Hematopoietic multipotent progenitor cell treated with erythropoietin and hydrocortisone succinate and interleukin-3 and kit ligand, for 6 days (in vitro differentiated cells): ENCODE data around the gene PAK1IP1.
A peak's percentile ranks its signal among the peaks of the same experiment; 100 is the strongest.
"Not testable (repeated sequence)": the region's sequence is repeated elsewhere in the genome, so short reads cannot be mapped to it uniquely, and the experiment has no call there.

Source experiments
- DNase-seq: peaks from one replicate; pipeline ENCODE4 v3.0.0-alpha.2; 2015

PAK1IP1 gene

DNA sequence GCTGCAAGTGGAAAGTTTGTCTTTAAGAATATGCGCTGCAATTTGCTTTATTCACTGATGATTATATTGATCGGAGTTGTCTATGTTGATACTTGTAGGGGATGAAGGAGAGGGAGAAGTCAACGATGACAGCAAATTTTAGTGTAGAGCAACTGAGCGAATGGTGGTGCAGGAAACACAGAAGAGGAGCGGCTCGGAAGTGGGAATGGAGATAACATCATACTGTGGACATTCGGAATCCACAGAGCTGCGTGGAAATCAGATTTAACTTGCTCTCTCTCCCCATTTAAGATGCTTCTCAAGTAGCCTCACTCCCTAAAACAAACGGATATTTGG, 52.1 kb downstream of the PAK1IP1 start:
- peak; percentile 26 for DNase-seq

DNA sequence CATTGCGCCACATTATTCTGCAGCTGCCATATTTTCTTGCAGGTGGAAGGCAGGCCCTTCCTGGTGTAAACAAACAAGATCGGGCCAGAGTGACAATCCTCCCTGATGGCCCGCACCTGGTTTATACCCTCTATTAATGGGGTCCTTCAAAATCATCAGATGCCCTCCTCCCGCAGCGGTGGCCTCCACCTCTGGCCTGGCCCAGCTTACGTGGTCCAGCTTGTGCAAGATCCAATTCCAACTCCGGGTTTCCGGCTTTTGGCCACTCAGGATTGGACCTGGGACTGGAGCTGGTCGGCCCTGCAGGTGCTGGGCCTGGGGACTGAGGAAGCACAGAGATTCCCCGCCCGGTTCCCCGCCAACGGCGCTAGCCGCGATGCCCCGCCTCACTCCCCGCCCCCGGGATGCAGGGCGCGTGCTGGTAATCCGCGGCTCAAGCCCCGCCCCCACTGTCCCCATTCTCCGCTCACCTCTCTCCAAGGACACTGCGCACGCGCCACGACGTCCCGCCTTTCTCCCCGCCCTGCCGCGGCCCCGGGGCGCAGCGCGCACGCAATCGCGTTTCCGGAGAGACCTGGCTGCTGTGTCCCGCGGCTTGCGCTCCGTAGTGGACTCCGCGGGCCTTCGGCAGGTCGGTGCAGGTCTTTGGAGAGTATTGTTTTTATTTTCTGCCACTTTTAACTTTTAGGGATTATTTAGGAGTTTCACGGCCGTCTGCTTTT, 52.6 kb downstream of the PAK1IP1 start, which contains the start of gene TMEM14B:
Gene TMEM14B (plus strand): TSS at position 555 of the 722 bp plus-strand sequence. CDS start 1,441 bp downstream, outside the sequence.
- peak; percentile 99 for DNase-seq

DNA sequence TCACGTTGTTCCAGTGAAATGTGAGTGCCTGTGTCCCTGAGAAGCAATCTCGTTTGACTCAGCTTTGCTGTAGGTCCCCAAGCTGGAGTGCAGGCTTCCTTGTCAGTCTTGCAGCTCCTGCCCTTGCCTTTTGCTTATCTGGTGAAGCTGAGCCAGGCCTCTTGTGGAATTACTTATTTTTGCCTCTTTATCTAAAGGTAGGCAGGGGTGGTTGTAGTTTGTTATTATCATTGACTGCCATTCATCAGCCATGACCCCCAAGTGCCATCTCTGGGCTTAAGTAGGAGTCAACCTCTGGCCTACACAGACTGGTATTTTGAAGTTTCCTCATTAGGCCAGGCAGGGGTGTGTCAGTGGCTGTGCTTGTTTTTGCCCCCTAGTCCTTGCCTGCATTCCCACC, 55.0 kb downstream of the PAK1IP1 start:
- peak; percentile 96 for DNase-seq

DNA sequence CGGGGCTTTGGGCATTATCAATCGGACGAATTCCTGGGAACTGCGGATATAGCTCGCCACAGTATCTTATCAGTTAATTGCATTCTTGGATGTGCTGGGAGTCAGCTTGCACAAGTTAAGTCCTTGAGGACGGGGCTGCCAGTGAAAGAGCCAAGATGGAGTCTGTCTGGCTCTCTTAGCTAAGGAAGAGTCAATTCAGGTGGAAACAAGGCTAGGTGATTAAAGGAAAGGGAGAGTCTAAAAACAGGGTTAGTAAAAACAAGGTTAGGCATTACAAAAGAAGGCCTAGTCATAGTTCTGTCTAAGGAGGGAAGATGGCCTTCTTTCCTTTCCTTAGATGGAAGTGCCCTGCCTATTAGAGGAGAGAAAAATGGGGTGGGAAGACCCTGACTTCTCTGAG, 55.8 kb downstream of the PAK1IP1 start:
- not testable (repeated sequence) for DNase-seq

DNA sequence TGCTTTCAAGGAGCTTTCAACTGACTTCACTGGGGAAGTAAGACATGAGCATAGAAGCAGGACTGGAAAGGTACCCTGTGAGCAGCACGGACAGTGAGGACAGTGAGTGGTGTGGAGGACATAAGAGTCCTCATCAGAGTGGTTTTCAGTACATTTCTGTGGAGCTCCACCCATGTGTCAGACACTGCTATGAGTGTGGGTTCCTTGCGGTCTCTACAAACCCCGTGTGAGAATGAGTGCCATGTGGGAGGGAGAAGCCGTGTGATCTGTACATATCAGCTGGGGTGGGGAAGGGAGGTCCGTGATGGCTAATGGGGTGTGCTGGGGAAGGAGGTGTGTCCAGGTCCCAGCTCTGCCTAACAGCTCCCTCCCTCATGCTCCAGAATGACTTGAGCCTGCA, 57.0 kb downstream of the PAK1IP1 start:
- DNase-seq, result peak; percentile 72

DNA sequence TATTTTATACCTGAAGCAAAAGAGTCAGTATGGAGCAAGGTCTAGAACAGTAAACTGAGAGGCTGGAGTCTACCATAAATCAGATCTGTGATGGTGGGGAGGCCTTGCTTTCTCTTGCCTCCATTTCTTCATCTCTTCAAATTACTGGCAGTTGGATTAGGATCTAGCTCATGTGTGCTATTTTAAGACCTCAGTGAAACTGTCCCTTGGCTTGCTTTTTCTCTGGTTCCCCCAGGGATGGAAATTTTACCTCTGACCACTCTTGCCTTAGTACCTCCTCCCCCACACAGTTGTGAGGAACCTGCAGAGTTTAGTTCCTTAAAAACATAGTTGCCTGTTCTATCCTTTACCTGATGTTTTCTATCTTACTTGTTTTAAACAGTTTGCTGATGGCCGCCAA, 61.3 kb downstream of the PAK1IP1 start:
- no peak for DNase-seq
